K562 (cell line): ENCODE measurements around the gene CORO2A. TPM values are rescaled to one million over a fixed set of nuclear protein-coding genes. Genes with fewer than 3 reads are reported as not detected.

Experiments used
- GATAD2A ChIP-seq: fragments of 450-650 bp; IDR thresholded peaks from 2 replicates; pipeline ENCODE4 v1.6.1; 2017
- MAX ChIP-seq: sonication (generic); formaldehyde crosslinking; IDR thresholded peaks from 2 replicates; pipeline ENCODE4 v1.9.0; 2022; ENCODE audit warnings: mild to moderate bottlenecking, missing genetic modification reagents
- PKNOX1 ChIP-seq: fragments of 450-650 bp; IDR thresholded peaks from 2 replicates; pipeline ENCODE4 v1.6.1; 2016
- REST ChIP-seq, 2 experiments: fragments of 450-650 bp; formaldehyde crosslinking in 1 of 2; IDR thresholded peaks; 2 replicates each; pipeline versions ENCODE4 v1.4.0 to v1.6.1; 2014 to 2020; ENCODE audit warnings: mild to moderate bottlenecking in 2 of 2, borderline replicate concordance in 1 of 2, low read depth in 1 of 2
- STAG1 ChIP-seq: sonication (generic); formaldehyde crosslinking; IDR thresholded peaks from 2 replicates; pipeline ENCODE4 v1.5.0; 2020; ENCODE audit warnings: missing genetic modification reagents, borderline replicate concordance
- TFAP4 ChIP-seq: sonication (generic); formaldehyde crosslinking; IDR thresholded peaks from 2 replicates; pipeline ENCODE4 v1.8.0; 2022; ENCODE audit warnings: missing genetic modification reagents, mild to moderate bottlenecking, moderate library complexity, borderline replicate concordance
- ZNF699 ChIP-seq: fragments of 250-450 bp; sonication (Bioruptor Pico); IDR thresholded peaks from 2 replicates; pipeline ENCODE4 v1.8.0; 2021; ENCODE audit warnings: mild to moderate bottlenecking, moderate library complexity; ENCODE audit not compliant: insufficient replicate concordance
- ZNF785 ChIP-seq: fragments of 250-450 bp; sonication (Bioruptor Pico); IDR thresholded peaks from 2 replicates; pipeline ENCODE4 v1.4.0; 2020; ENCODE audit warnings: mild to moderate bottlenecking
- polyA plus RNA-seq, 8 experiments: library from polyadenylated mRNA; depleted of rRNA in 4 of 8; stranded (reverse) in 5 of 8; unstranded in 3 of 8; fragments of >200 nt; fragmentation: Nextera tagmentation in 2 of 8; fragmentation: Illumina TruSeq in 1 of 8; extraction: Ambion mirVana in 2 of 8; extraction: Trizol in 1 of 8; gene quantifications; 2 replicates each; pipeline versions ENCODE4 v1.2.1 to v1.2.3, GENCODE V29; 2011 to 2014; ENCODE audit warnings: inconsistent platforms in 1 of 8, missing spikeins in 1 of 8
- total RNA-seq, 7 experiments: library from RNA; depleted of rRNA in 6 of 7; stranded (reverse); fragments of >200 nt in 6 of 7; fragmentation: Illumina TruSeq in 2 of 7; extraction: Trizol in 2 of 7; gene quantifications; 2 replicates each; pipeline versions ENCODE4 v1.2.1 to v1.2.3, GENCODE V29; 2011 to 2021; ENCODE audit warnings: low replicate concordance in 1 of 7
- TF ChIP-seq, protein P1 (sequence below), 2 experiments: IDR thresholded peaks; 2 replicates each; pipeline ENCODE4 v1.6.1; 2011; ENCODE audit warnings: borderline replicate concordance in 1 of 2, control low read depth in 1 of 2, low read depth in 1 of 2, low read length in 1 of 2, mild to moderate bottlenecking in 1 of 2, mixed read lengths in 1 of 2, moderate library complexity in 1 of 2; ENCODE audit not compliant: insufficient read depth in 1 of 2, insufficient read length in 1 of 2, poor library complexity in 1 of 2, severe bottlenecking in 1 of 2; ENCODE audit errors: extremely low read depth in 1 of 2
- TF ChIP-seq, protein P2 (sequence below): IDR thresholded peaks from 2 replicates; pipeline ENCODE4 v1.6.1; 2011; ENCODE audit warnings: borderline replicate concordance, low read depth, mild to moderate bottlenecking, moderate library complexity, low read length; ENCODE audit not compliant: insufficient read depth, poor library complexity, severe bottlenecking

CORO2A gene
- total and polyA plus RNA-seq, 9 of the 15 experiments (the other 6 are each of a cell fraction or from before 2014, with no cell fraction given): 9.5 to 26.6 (median 18.0) TPM

GRCh38 chr9:98074115-98074990, 118.1 kb downstream of the CORO2A start (continued):
- TF ChIP-seq REST (IDR thresholded peaks at IDR 0.05; ENCODE audit: borderline replicate concordance) (peak; percentile 48; the same call in 1 of the 2 replicates), REST (CRISPR knock-in tag; IDR thresholded peaks at IDR 0.05; ENCODE audit: low read depth) (no peak), STAG1 (peak; percentile 65; the same call in 1 of the 2 replicates), ZNF699 (CRISPR knock-in tag) (no peak), MAX (CRISPR knock-in tag) (no peak), TFAP4 (CRISPR knock-in tag) (peak; percentile 42), GATAD2A (no peak), PKNOX1 (peak; percentile 72), ZNF785 (CRISPR knock-in tag) (no peak)
- TF ChIP-seq, protein P1, sequence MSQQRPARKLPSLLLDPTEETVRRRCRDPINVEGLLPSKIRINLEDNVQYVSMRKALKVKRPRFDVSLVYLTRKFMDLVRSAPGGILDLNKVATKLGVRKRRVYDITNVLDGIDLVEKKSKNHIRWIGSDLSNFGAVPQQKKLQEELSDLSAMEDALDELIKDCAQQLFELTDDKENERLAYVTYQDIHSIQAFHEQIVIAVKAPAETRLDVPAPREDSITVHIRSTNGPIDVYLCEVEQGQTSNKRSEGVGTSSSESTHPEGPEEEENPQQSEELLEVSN (IDR thresholded peaks at IDR 0.05; ENCODE audit: borderline replicate concordance in 1 of 2, extremely low read depth in 1 of 2, insufficient read depth in 1 of 2, insufficient read length in 1 of 2, low read depth in 1 of 2, low read length in 1 of 2, poor library complexity in 1 of 2, severe bottlenecking in 1 of 2): peak in 1 of 2 experiments; percentile 62
- TF ChIP-seq, protein P2, sequence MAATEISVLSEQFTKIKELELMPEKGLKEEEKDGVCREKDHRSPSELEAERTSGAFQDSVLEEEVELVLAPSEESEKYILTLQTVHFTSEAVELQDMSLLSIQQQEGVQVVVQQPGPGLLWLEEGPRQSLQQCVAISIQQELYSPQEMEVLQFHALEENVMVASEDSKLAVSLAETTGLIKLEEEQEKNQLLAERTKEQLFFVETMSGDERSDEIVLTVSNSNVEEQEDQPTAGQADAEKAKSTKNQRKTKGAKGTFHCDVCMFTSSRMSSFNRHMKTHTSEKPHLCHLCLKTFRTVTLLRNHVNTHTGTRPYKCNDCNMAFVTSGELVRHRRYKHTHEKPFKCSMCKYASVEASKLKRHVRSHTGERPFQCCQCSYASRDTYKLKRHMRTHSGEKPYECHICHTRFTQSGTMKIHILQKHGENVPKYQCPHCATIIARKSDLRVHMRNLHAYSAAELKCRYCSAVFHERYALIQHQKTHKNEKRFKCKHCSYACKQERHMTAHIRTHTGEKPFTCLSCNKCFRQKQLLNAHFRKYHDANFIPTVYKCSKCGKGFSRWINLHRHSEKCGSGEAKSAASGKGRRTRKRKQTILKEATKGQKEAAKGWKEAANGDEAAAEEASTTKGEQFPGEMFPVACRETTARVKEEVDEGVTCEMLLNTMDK: peak; percentile 28
